Stimulated activated CD4-positive, alpha-beta T cell treated with anti-CD3 and anti-CD28 coated beads, Interleukin-1b, Interleukin-23, amount 100 ng/mL, for 48 hours (primary cell): ENCODE measurements around the gene THAP9.

Experiments
- DNase-seq: peaks from one replicate; pipeline ENCODE4 v3.0.0-alpha.2; 2020

Gene THAP9

GRCh38 chr4:82969414-82969813, 68.9 kb downstream of the THAP9 start:
- no peak for DNase-seq
